Astrocyte of the spinal cord (primary cell): ENCODE results near the gene NPAS3.

ENCODE experiments used
- DNase-seq: peaks from one replicate; pipeline ENCODE4 v3.0.0; 2011; ENCODE audit warnings: low read depth, low spot score
- H3K4me3 ChIP-seq: 2 replicates; pipeline ENCODE4 v1.5.1; 2011; ENCODE audit warnings: low read depth, mild to moderate bottlenecking, low read length, moderate library complexity
- CTCF ChIP-seq: IDR thresholded peaks from 2 replicates; pipeline ENCODE4 v1.5.1; 2012; ENCODE audit warnings: low read depth, mild to moderate bottlenecking, low read length, inconsistent platforms
- in situ Hi-C: cut with HindIII; loops from 2 replicates; pipeline ENCODE4 v1.10.0; 2017; ENCODE audit warnings: low sequenced_read_pairs

NPAS3 gene

GRCh38 chr14:33699300-33699983 lies 760.8 kb downstream of the NPAS3 start:
- H3K4me3 ChIP-seq = no peak overlapping the region
- in situ Hi-C loops = no loop called here
- DNase-seq = no peak
- TF ChIP-seq CTCF = no peak

- in situ Hi-C loops = no loop called here
These were observed 761.4 kb downstream of the NPAS3 start for GRCh38 chr14:33700052-33700451.

GRCh38 chr14:33702293-33702692 lies 763.6 kb downstream of the NPAS3 start:
- TF ChIP-seq CTCF = no peak
- no peak for DNase-seq
- in situ Hi-C loops = no loop called here
- no peak overlapping the region for H3K4me3 ChIP-seq

More at GRCh38 chr14:33700052-33700451, 761.4 kb downstream of the NPAS3 start:
- H3K4me3 ChIP-seq = no peak overlapping the region
- no peak for TF ChIP-seq CTCF
- DNase-seq = no peak

GRCh38 chr14:33704481-33704880 lies 765.8 kb downstream of the NPAS3 start:
- in situ Hi-C loops = no loop called here
- no peak overlapping the region for H3K4me3 ChIP-seq
- no peak for DNase-seq
- no peak for TF ChIP-seq CTCF

- no peak for TF ChIP-seq CTCF
- no peak for DNase-seq
- no peak overlapping the region for H3K4me3 ChIP-seq
- in situ Hi-C loops = no loop called here
These were observed 766.8 kb downstream of the NPAS3 start for GRCh38 chr14:33705490-33705889.

- no peak for TF ChIP-seq CTCF
- H3K4me3 ChIP-seq = no peak overlapping the region
- in situ Hi-C loops = no loop called here
- peak; percentile 73 for DNase-seq
These were observed 769.0 kb downstream of the NPAS3 start for GRCh38 chr14:33707716-33708115.

GRCh38 chr14:33709283-33709682 lies 770.6 kb downstream of the NPAS3 start:
- H3K4me3 ChIP-seq = no peak overlapping the region
- peak; percentile 37 for DNase-seq
- no peak for TF ChIP-seq CTCF
- in situ Hi-C loops = no loop called here
